ENCODE results near the gene NDUFS6.

NDUFS6 gene

DNA sequence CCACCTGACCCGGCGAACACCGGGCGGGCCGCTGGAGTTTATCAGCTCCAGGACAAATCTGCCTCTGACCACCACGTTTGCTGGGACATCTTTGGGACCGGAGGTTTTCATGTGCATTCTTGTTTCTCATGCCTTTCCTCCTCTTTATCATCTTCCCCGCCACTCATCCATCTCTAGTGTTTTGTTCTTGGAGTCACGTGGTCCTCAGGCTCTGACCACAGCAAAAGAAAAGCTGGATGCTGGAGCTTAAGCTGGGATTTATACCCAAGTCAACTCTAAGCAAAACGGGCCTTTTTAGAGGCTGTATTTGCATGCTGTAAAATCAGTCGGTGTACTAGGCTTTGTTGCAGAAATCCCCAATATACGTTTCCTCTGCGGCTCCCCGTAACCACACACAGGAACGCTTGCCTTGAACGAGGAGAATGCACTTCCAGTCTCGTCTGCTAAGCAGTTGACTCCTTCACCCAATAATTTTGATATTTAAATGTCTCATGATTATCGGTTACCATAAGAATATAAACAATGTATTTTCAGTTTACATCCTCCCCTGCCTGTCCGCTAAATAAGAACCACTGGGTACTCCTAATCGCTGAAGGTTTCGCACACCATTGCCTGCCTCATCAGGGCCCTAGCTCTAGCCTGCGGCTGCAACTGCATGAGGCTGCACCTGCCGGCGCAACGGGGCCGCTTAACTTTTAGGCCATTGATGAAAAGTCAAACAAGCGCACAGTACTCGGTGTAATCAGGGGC lies 560 bp upstream of the NDUFS6 start:
- H3K4me1 ChIP-seq (ENCODE audit: control insufficient read depth, insufficient read depth, low read length), result peaks cover 4% of the 10 kb centered on the region; the same call in 1 of the 2 replicates
- H3K4me3 ChIP-seq (ENCODE audit: low read depth, low read length), result peak overlapping the region; percentile 97
- peaks cover 30 to 63% of the 10 kb centered on the region in 2 experiments for H3K36me3 ChIP-seq (ENCODE audit: control insufficient read depth in 2 of 2, insufficient read depth in 1 of 2, low read length in 2 of 2)
- H3K27ac ChIP-seq (ENCODE audit: extremely low read depth, low read depth, low read length), result peak overlapping the region; percentile 87
- H3K9me3 ChIP-seq (ENCODE audit: control insufficient read depth, insufficient read depth, low read depth, low read length), result no peaks in the 10 kb centered on the region
- CTCF ChIA-PET, result interaction anchor here (1.1 kb wide), 1 partner anchor 37 kb away, joined by 4 read pairs; no protein-coding TSS in a partner anchor
- POLR2A ChIA-PET, result interaction anchor here (0.6 to 1.4 kb wide), 3 partner anchors 8 to 28 kb away, joined by 3 to 4 read pairs (median 3); no protein-coding TSS in a partner anchor
- 0 out of 2 replicates have a peak, but pooled peaks have one; percentile 4 for TF ChIP-seq KLF16 (tag by site-specific recombination; IDR thresholded peaks at IDR 0.05)
- TF ChIP-seq, protein P1, sequence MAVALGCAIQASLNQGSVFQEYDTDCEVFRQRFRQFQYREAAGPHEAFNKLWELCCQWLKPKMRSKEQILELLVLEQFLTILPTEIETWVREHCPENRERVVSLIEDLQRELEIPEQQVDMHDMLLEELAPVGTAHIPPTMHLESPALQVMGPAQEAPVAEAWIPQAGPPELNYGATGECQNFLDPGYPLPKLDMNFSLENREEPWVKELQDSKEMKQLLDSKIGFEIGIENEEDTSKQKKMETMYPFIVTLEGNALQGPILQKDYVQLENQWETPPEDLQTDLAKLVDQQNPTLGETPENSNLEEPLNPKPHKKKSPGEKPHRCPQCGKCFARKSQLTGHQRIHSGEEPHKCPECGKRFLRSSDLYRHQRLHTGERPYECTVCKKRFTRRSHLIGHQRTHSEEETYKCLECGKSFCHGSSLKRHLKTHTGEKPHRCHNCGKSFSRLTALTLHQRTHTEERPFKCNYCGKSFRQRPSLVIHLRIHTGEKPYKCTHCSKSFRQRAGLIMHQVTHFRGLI (tag by site-specific recombination; IDR thresholded peaks at IDR 0.05), result no peak
- no peak for TF ChIP-seq ZNF140 (tag by site-specific recombination; IDR thresholded peaks at IDR 0.05)
- TF ChIP-seq, protein P2, sequence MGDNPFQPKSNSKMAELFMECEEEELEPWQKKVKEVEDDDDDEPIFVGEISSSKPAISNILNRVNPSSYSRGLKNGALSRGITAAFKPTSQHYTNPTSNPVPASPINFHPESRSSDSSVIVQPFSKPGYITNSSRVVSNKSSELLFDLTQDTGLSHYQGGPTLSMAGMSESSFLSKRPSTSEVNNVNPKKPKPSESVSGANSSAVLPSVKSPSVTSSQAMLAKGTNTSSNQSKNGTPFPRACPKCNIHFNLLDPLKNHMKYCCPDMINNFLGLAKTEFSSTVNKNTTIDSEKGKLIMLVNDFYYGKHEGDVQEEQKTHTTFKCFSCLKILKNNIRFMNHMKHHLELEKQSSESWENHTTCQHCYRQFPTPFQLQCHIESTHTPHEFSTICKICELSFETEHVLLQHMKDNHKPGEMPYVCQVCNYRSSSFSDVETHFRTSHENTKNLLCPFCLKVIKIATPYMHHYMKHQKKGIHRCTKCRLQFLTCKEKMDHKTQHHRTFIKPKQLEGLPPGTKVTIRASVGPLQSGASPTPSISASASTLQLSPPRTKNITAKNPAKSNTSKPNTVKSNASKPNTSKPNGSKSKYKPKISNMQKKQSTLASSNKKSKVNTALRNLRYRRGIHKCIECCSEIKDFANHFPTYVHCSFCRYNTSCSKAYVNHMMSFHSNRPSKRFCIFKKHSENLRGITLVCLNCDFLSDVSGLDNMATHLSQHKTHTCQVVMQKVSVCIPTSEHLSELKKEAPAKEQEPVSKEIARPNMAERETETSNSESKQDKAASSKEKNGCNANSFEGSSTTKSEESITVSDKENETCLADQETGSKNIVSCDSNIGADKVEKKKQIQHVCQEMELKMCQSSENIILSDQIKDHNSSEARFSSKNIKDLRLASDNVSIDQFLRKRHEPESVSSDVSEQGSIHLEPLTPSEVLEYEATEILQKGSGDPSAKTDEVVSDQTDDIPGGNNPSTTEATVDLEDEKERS (tag by site-specific recombination; IDR thresholded peaks at IDR 0.05), result no peak
- TF ChIP-seq, protein P3, sequence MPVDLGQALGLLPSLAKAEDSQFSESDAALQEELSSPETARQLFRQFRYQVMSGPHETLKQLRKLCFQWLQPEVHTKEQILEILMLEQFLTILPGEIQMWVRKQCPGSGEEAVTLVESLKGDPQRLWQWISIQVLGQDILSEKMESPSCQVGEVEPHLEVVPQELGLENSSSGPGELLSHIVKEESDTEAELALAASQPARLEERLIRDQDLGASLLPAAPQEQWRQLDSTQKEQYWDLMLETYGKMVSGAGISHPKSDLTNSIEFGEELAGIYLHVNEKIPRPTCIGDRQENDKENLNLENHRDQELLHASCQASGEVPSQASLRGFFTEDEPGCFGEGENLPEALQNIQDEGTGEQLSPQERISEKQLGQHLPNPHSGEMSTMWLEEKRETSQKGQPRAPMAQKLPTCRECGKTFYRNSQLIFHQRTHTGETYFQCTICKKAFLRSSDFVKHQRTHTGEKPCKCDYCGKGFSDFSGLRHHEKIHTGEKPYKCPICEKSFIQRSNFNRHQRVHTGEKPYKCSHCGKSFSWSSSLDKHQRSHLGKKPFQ (tag by site-specific recombination; IDR thresholded peaks at IDR 0.05), result no peak
- TF ChIP-seq, protein P4, sequence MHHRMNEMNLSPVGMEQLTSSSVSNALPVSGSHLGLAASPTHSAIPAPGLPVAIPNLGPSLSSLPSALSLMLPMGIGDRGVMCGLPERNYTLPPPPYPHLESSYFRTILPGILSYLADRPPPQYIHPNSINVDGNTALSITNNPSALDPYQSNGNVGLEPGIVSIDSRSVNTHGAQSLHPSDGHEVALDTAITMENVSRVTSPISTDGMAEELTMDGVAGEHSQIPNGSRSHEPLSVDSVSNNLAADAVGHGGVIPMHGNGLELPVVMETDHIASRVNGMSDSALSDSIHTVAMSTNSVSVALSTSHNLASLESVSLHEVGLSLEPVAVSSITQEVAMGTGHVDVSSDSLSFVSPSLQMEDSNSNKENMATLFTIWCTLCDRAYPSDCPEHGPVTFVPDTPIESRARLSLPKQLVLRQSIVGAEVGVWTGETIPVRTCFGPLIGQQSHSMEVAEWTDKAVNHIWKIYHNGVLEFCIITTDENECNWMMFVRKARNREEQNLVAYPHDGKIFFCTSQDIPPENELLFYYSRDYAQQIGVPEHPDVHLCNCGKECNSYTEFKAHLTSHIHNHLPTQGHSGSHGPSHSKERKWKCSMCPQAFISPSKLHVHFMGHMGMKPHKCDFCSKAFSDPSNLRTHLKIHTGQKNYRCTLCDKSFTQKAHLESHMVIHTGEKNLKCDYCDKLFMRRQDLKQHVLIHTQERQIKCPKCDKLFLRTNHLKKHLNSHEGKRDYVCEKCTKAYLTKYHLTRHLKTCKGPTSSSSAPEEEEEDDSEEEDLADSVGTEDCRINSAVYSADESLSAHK (tag by site-specific recombination; IDR thresholded peaks at IDR 0.05), result no peak
- no peak for TF ChIP-seq ZNF423 (tag by site-specific recombination; IDR thresholded peaks at IDR 0.05)
- TF ChIP-seq KLF7 (tag by site-specific recombination; IDR thresholded peaks at IDR 0.05; ENCODE audit: borderline replicate concordance), result no peak
- TF ChIP-seq, protein P5, sequence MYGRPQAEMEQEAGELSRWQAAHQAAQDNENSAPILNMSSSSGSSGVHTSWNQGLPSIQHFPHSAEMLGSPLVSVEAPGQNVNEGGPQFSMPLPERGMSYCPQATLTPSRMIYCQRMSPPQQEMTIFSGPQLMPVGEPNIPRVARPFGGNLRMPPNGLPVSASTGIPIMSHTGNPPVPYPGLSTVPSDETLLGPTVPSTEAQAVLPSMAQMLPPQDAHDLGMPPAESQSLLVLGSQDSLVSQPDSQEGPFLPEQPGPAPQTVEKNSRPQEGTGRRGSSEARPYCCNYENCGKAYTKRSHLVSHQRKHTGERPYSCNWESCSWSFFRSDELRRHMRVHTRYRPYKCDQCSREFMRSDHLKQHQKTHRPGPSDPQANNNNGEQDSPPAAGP (tag by site-specific recombination; IDR thresholded peaks at IDR 0.05), result no peak
- no peak for TF ChIP-seq ZNF555 (tag by site-specific recombination; conservative IDR thresholded peaks at IDR 0.05)
- no peak; the same call in 1 of the 2 replicates for TF ChIP-seq ZBTB17 (tag by site-specific recombination; IDR thresholded peaks at IDR 0.05)
- no peak for TF ChIP-seq BCL11B (tag by site-specific recombination; IDR thresholded peaks at IDR 0.05; ENCODE audit: low read depth)
- TF ChIP-seq ZNF202 (tag by site-specific recombination; IDR thresholded peaks at IDR 0.05; ENCODE audit: borderline replicate concordance), result no peak
- no peak for TF ChIP-seq OSR2 (tag by site-specific recombination; IDR thresholded peaks at IDR 0.05)
- TF ChIP-seq, protein P6, sequence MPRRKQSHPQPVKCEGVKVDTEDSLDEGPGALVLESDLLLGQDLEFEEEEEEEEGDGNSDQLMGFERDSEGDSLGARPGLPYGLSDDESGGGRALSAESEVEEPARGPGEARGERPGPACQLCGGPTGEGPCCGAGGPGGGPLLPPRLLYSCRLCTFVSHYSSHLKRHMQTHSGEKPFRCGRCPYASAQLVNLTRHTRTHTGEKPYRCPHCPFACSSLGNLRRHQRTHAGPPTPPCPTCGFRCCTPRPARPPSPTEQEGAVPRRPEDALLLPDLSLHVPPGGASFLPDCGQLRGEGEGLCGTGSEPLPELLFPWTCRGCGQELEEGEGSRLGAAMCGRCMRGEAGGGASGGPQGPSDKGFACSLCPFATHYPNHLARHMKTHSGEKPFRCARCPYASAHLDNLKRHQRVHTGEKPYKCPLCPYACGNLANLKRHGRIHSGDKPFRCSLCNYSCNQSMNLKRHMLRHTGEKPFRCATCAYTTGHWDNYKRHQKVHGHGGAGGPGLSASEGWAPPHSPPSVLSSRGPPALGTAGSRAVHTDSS (tag by site-specific recombination; IDR thresholded peaks at IDR 0.05), result 0 out of 2 replicates have a peak, but pooled peaks have one; percentile 50
- TF ChIP-seq, protein P7, sequence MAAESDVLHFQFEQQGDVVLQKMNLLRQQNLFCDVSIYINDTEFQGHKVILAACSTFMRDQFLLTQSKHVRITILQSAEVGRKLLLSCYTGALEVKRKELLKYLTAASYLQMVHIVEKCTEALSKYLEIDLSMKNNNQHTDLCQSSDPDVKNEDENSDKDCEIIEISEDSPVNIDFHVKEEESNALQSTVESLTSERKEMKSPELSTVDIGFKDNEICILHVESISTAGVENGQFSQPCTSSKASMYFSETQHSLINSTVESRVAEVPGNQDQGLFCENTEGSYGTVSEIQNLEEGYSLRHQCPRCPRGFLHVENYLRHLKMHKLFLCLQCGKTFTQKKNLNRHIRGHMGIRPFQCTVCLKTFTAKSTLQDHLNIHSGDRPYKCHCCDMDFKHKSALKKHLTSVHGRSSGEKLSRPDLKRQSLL (tag by site-specific recombination; IDR thresholded peaks at IDR 0.05), result peak; percentile 85
- no peak for TF ChIP-seq HOXC10 (CRISPR knock-in tag; IDR thresholded peaks at IDR 0.05)
- no peak for TF ChIP-seq ZNF169 (tag by site-specific recombination; IDR thresholded peaks at IDR 0.05)
- TF ChIP-seq, protein P8, sequence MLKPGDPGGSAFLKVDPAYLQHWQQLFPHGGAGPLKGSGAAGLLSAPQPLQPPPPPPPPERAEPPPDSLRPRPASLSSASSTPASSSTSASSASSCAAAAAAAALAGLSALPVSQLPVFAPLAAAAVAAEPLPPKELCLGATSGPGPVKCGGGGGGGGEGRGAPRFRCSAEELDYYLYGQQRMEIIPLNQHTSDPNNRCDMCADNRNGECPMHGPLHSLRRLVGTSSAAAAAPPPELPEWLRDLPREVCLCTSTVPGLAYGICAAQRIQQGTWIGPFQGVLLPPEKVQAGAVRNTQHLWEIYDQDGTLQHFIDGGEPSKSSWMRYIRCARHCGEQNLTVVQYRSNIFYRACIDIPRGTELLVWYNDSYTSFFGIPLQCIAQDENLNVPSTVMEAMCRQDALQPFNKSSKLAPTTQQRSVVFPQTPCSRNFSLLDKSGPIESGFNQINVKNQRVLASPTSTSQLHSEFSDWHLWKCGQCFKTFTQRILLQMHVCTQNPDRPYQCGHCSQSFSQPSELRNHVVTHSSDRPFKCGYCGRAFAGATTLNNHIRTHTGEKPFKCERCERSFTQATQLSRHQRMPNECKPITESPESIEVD (tag by site-specific recombination; IDR thresholded peaks at IDR 0.05), result no peak
